Left ventricle myocardium inferior (tissue), 1 donor: Measurements from ENCODE around the gene TJP2. TPM values are rescaled to one million over a fixed set of nuclear protein-coding genes. Genes with fewer than 3 reads are reported as not detected.

Experiments
- DNase-seq: peaks from one replicate; pipeline ENCODE4 v3.0.0-alpha.2; 2020
- H3K27ac ChIP-seq: fragments of 200-600 bp; replicated peaks from 2 replicates; pipeline ENCODE4 v1.8.0; 2021
- H3K27me3 ChIP-seq: fragments of 200-600 bp; 2 replicates; pipeline ENCODE4 v1.8.0; 2021; ENCODE audit warnings: low read depth
- H3K36me3 ChIP-seq: fragments of 200-600 bp; 2 replicates; pipeline ENCODE4 v1.8.0; 2021
- H3K4me1 ChIP-seq: fragments of 200-600 bp; 2 replicates; pipeline ENCODE4 v1.8.0; 2021
- H3K4me3 ChIP-seq: fragments of 200-600 bp; 2 replicates; pipeline ENCODE4 v1.8.0; 2021; ENCODE audit warnings: mild to moderate bottlenecking, moderate library complexity
- H3K9me3 ChIP-seq: fragments of 200-600 bp; replicated peaks from 2 replicates; pipeline ENCODE4 v1.8.0; 2021
- CTCF ChIP-seq: fragments of 200-600 bp; IDR thresholded peaks from 2 replicates; pipeline ENCODE4 v1.8.0; 2021; ENCODE audit warnings: antibody characterized with exemption, mild to moderate bottlenecking, borderline replicate concordance
- intact Hi-C: fragments of 100-400 bp; cut with micrococcal nuclease; formaldehyde crosslinking; loops from one replicate; pipeline ENCODE4 v1.11.0; 2022
- total RNA-seq: library from RNA; stranded (reverse); fragmentation: NEBNext Ultra II Directional; extraction: Animal tissue kit (Norgen Biotek cat#: 25700); gene quantifications from one replicate; pipeline ENCODE4 v1.2.1, GENCODE V29; 2021
- donor health status: DM: no; HTN: yes; CAD: no; lungs with severe emphysema.

TJP2 gene
- total RNA-seq, 1 donor from 2014 or later: 130 TPM

DNA sequence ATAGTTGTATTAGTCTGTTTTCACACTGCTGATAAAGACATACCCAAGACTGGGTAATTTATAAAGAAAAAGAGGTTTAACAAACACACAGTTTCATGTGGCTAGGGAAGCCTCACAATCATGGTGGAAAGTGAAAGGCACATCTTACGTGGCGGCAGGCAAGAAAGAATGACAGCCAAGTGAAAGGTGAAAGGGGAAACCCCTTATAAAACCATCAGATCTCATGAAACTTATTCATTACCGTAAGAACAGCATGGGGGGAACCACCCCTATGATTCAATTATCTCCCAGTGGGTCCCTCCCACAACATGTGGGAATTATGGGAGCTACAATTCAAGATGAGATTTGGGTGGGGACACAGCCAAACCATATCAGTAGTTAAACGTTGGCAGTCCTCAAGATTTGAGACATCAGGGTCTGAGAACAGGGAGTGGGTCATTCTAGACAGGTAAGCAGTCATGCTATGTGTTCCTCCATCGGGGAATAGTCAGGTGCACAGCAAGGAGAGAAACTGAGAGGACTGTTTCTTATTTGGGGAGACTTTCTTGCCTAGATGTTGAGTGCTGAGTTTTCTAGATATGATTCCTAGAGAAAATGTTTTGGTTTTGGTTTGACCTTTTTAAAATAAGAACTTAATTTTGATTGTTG, 105.1 kb downstream of the TJP2 start:
- no peak for DNase-seq
- intact Hi-C loops: no loop called here
- no peak for TF ChIP-seq CTCF
- Histone ChIP-seq H3K27me3 (no peaks in the 10 kb centered on the region), H3K4me1 (peaks cover 6% of the 10 kb centered on the region), H3K4me3 (no peak overlapping the region), H3K9me3 (peaks cover 7% of the 10 kb centered on the region), H3K36me3 (no peaks in the 10 kb centered on the region), H3K27ac (peak overlapping the region; percentile 6)

DNA sequence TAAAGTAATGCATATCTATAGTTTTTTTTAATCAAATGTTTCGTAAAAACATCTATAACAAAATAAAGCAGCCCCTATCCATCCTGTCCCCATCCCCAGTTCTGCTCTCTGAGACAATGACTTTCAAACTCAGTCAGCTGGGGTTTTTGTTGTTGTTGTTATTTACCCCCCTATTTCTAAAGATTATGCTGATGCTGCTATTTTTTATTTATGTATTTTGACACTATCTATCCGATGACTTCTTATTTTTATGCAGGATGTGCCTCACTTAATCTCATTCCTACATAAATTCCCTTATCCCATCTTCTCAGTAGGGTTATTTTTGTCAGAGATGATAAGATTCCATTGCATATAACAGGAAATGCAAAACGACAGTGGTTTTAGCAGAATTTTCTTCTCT, 105.7 kb downstream of the TJP2 start:
- Histone ChIP-seq H3K4me3 (no peak overlapping the region), H3K36me3 (no peaks in the 10 kb centered on the region), H3K4me1 (peaks cover 5% of the 10 kb centered on the region), H3K9me3 (peaks cover 1% of the 10 kb centered on the region), H3K27me3 (no peaks in the 10 kb centered on the region), H3K27ac (peak overlapping the region; percentile 6)
- DNase-seq: no peak
- no peak for TF ChIP-seq CTCF
- intact Hi-C loops: no loop called here

DNA sequence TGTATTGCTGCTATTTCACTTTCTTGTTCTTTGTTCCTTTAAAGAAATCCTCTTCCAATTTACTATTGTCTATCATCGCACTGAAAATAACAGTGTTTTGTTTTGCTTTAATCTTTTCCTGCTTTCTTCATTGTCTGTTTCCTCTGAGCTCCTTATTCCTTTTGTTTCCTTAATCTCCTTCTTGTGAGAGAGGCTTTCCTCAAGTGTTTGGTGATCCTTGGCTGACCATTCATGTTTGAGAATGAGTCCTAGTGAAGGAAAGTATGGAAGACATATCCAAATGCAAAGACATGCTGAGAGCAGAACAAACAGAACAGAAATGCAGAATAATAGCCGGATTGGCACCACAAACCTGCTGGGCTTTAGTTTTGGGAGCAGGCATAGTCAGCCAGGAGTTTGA, 108.9 kb downstream of the TJP2 start:
- Histone ChIP-seq H3K9me3 (no peaks in the 10 kb centered on the region), H3K4me1 (no peaks in the 10 kb centered on the region), H3K27me3 (no peaks in the 10 kb centered on the region), H3K27ac (no peak overlapping the region), H3K36me3 (no peaks in the 10 kb centered on the region), H3K4me3 (no peak overlapping the region)
- intact Hi-C loops: no loop called here
- no peak for TF ChIP-seq CTCF
- no peak for DNase-seq

- H3K27ac ChIP-seq: no peak overlapping the region
- intact Hi-C loops: no loop called here
- no peak overlapping the region for H3K4me3 ChIP-seq
- H3K9me3 ChIP-seq: no peaks in the 10 kb centered on the region
- H3K27me3 ChIP-seq: no peaks in the 10 kb centered on the region
- no peak for DNase-seq
- no peaks in the 10 kb centered on the region for H3K36me3 ChIP-seq
- H3K4me1 ChIP-seq: peaks cover 21% of the 10 kb centered on the region
- no peak for TF ChIP-seq CTCF
Measured at GRCh38 chr9:69292078-69292477, 118.0 kb downstream of the TJP2 start.

GRCh38 chr9:69293156-69293555, 119.1 kb downstream of the TJP2 start:
- H3K27me3 ChIP-seq: no peaks in the 10 kb centered on the region
- H3K9me3 ChIP-seq: no peaks in the 10 kb centered on the region
- no peak for TF ChIP-seq CTCF
- DNase-seq: no peak
- no peak overlapping the region for H3K4me3 ChIP-seq
- no peak overlapping the region for H3K27ac ChIP-seq
- peaks cover 28% of the 10 kb centered on the region for H3K4me1 ChIP-seq
- H3K36me3 ChIP-seq: no peaks in the 10 kb centered on the region
- intact Hi-C loops: no loop called here
